Effector CD8-positive, alpha-beta T cell (primary cell): ENCODE results near the gene HOXB2.
"Not testable (repeated sequence)": the region's sequence is repeated elsewhere in the genome, so short reads cannot be mapped to it uniquely, and the experiment has no call there.

ENCODE experiments used
- DNase-seq: peaks from one replicate; lab custom pipeline; 2025; lab: John Stamatoyannopoulos, UW

The HOXB2 gene

DNA sequence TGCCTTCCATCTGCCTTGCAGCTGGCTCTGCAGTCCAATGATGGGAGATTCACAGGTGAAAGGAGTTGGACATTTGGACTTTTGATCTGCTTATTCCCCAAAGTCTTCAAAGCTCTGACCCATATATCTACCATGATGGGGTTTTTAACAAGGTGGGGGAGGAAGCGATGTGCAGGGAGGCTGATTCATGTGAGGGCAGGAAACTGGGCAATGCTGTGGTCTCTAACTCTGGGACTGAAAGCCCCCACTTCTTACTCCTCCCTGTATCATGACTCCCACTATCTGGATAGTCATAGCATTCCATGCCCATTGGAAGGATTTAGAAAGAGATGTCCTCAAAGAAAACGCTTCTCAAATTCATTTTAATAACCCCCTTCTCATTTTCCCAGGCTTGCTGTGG, 30.4 kb downstream of the HOXB2 start:
- no peak for DNase-seq

DNA sequence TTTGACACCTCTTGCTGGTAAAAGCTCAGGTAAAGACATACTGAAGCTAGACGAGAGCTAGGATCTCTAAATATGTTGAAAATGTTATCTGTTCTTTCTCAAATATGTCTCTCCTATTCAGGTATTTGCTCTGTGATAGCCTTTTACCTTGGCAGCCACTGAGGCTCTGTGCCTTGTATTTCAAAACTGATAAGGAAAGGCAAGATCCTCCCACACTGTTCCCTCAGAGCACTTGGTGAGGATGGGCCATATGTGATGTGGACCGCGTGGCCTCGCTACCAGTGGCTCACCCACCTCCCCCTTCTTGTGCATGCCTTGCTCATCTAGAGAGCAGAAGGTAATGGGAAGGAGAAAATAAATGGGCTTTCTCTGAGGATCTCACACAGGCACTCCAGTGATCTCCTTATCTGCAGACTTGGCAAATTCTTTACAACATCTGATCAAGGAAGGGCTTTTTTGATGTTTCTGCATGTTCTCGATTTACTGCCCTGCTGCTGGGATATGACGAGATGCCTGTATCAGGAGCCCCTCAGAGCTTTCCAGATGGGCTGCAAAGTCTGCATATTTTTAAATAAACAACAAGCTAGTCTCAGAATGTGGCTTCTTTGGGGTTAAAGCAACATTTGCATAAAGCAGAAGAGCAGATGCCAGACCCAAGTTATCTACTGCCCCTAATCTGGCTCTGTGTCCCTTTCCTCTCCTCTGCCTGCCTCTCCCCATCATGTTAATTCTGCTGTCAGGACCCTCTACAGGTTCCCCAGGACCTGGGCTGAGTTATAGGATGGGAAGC, 31.0 kb downstream of the HOXB2 start:
- no peak for DNase-seq

GRCh38 chr17:48513097-48513496, 31.8 kb downstream of the HOXB2 start:
- no peak for DNase-seq

DNA sequence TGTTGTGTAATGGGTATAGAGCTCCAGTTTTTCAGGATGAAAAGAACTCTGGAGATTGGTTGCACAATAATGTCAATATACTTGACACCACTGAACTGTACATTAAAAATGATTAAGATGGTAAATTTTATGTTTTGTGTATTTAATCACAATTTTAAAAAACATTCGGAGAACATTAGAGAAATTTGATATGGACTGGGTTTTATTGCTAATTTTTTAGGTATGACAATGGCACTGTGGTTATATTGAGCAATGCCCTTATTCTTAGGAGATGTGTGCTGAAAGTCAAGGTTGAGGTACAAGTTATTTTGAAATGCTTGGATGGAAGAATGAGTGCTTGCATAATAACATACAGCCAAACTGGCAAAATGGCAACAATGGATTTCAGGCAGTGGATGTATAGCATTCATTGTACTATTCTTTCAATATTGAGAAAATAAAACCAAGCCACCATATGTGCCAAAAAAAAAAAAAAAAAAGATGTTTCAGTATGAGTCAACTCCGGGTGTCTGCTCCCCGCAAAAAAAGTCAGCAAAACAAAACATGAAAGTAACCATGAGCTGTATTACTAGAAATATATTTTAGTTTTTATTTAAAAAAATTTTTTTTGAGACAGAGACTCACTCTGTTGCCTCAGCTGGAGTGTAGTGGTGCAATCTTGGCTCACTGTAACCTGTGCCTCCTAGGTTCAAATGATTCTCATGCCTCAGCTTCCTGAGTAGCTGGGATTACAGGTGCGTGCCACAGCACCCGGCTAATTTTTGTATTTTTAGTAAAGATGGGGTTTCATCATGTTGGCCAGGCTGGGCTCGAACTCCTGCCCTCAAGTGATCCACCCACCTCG, 33.9 kb downstream of the HOXB2 start:
- DNase-seq, result no peak

DNA sequence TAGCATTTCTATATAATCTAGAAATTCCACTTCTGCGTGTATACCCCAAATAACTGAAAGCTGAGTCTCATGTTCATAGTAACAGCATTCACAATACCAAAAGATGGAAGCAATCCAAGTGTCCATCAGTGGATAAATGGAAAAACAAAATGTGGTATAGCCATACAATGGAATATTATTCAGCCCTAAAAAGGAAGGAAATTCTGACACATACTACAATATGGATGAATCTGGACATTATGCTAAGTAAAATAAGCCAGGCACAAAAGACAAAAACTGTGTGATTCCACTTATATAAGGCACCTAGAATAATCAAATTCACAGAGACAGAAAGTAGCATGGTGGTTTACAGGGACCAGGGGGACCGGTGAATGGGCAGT, 34.5 kb downstream of the HOXB2 start:
- no peak for DNase-seq

- not testable (repeated sequence) for DNase-seq
Observed at GRCh38 chr17:48509708-48510107, 35.2 kb downstream of the HOXB2 start.

DNA sequence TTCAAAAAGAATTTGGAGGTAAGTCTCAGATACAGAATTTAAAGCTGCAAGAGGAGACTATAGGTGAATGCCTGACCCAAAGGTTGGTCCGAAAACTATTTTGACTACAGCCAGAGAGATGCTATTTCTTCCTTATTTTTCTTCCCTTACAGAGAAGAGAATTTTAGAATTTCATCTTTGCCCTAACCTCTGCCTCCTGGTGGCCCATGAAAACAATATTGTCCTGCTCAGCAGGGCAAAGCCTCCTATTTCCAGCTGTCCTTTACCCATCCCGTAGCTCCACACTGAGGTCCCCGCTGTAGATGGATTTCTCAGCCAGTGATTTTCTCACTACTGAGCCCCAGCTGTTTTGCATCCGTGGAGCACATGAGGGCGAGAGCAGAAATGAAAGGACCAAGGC, 38.7 kb downstream of the HOXB2 start:
- DNase-seq, result no peak

DNA sequence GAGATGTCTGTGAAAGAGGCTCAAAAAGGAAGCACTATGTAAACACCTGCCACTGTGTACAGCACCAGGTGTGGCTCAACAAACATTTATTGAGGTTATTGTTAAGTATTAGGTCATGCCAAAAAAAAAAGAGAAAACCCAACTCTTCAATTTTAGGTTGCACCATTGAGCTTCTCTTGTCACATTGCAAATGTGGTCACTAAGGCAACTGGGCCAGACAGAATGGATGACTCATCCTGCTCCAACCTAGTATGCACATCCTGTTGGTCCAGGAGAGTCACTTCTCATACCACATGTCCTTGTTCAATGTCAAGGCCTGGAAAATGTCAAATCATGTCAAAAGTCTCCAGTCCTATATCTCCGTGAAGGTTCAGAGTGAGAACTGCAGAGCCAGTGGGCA, 39.1 kb downstream of the HOXB2 start:
- no peak for DNase-seq

DNA sequence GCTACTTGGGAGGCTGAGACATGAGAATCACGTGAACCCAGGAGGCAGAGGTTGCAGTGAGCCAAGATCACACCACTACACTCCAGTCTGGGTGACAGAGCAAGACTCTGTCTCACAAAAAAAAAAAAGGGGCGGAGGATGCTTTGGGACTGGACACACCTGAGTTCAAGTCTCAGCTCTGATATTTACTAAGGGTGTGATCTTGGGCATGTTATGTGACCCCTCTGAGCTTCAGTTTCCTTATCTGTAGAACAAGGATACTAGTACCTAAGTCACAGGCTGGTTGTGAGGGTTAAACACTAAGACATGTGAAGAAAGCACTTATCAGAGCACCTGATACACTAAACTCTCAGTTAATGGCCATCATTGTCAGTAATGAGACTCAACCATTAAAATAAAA, 40.0 kb downstream of the HOXB2 start:
- no peak for DNase-seq

DNA sequence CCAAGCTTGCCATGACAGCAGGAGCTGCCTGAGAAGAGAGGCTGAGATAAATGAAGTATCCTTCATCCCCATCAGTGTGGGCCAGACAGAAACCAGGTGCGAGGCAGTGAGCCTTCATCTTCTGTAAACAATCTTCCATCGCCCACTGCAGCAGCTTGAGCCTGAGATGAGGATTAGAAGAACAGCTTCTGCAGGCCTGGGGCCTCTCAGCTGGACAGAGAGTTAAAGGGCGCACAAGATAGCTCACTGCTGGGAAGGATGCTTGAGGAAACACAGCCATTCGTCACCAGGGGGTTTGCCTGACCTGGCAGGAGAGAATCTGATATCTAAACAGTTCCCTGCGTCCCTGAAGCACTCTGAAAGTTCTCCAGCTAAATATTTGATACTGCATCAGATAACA, 41.2 kb downstream of the HOXB2 start:
- DNase-seq, result no peak

DNA sequence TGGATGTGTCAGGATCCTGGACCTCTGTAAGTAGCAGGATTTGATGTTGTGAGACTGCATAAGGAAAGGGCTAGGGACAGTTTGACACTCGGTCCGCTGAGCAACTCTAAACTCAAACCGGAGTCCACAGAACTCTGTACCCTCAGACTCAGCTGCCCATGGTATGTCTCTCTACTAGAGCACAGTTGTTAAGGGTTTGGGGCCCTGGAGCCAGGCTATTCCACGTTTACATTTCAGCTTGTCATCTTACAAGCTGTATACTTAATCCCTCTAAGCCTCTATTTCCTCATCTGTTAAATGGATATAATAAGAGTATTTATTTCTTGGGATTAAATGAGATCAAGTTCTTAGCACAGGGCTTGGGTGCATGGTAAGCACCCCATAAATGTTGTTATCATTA, 42.0 kb downstream of the HOXB2 start:
- DNase-seq, result no peak

DNA sequence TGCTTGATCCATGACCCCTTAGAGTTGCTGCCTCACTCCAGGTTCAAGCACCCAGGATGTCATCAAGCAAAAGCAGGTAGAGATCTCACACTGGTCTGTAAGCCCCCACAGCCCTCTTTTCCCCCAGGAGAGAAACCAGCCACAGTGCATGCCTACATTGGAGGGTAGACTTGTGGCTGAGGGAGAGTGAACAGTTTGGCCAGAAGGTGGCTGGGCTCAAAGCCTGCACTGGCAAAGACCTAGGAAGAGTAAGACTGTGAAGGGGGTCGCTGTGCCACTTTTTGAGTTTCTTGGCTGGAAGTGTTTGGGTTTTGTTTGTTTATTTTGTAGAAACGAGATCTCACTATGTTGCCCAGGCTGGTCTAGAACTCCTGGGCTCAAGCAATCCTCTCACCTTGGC, 42.6 kb downstream of the HOXB2 start:
- DNase-seq, result no peak

- DNase-seq, result no peak
Observed at GRCh38 chr17:48500435-48501426, 44.2 kb downstream of the HOXB2 start.

DNA sequence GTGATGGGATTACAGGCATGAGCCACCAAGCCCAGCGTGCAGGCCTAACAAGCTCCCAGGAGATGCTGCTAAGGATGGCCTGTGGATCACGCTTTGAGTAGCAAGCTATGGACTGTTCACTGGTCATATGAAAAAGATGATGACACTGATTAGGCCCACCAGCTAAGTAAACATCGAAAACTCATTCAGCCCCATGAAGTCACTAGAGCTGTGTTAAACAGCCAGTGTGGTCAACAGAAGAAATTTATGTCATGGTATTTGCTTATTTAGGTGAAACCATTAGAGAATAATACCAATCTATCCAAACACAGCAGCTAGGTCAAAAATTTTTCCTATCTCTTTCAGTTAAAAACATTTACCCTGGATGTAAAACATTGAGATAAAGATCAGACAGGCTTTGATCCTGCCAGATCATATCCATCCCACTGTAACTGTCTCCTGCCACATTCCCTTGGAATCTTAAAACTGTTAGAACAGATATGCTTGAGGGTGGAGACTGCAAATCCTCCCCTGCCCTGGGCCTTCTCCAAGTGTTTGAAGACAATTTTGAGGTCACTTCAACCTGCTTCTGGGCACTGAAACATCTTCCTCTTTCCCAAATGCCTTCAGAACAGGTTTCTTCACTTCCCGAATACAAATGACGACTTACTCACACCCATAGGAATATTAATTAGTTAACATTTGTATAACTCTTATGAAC, 45.0 kb downstream of the HOXB2 start:
- no peak for DNase-seq

GRCh38 chr17:48499248-48499647, 45.7 kb downstream of the HOXB2 start:
- no peak for DNase-seq

- DNase-seq, result no peak
Observed at GRCh38 chr17:48498164-48498850, 46.6 kb downstream of the HOXB2 start.

DNA sequence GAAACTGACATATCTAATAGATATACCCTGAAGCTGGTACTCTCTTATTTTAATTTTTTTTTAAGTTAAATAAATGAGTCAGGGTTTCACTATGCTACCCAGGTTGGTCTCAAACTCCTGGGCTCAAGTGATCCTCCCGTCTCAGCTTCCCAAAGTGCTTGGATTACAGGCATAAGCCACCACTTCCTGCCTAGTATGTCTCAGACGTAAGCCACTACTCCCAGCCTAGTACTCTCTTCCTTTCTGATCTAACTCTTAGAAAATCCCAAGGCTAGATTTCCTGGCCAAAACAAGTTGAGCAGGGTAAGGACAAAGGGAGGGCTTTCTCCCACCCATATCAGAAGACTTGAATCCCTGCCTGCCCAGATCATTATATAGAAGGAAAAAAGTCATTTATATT, 47.8 kb downstream of the HOXB2 start:
- no peak for DNase-seq

GRCh38 chr17:48494335-48494734, 50.6 kb downstream of the HOXB2 start:
- no peak for DNase-seq
